ENCODE measurements around the gene RNFT1. TPM values are rescaled to one million over a fixed set of nuclear protein-coding genes. Genes with fewer than 3 reads are reported as not detected.
A peak's percentile ranks its signal among the peaks of the same experiment; 100 is the strongest.
"Not testable (repeated sequence)": the region's sequence is repeated elsewhere in the genome, so short reads cannot be mapped to it uniquely, and the experiment has no call there.

RNFT1 gene
- total RNA-seq, 1 donor from 2014 or later: 20.5 TPM

DNA sequence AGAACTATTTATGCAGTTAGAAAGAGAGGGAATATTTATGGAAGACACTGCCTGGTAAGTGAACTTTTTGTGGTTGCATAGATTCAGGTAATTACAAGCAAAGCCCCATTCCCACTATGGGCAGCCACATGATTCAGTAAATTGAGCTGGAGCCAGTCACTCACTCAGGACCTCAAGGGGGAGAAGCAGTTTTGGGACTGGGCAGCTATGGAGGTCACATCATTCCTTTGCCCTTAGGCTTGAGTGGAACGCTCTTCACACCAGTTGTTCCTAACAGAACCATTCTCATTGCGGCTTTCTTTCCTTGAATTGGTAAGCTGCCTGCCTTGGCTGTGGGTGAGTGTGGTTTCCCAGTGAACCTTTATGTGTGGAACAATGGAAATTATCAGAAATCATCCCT is 34.4 kb downstream of the RNFT1 start:
- H3K27me3 Mint-ChIP-seq (ENCODE audit: insufficient read depth, low read depth); H3K9me3 ChIP-seq (ENCODE audit: low read depth): not testable (repeated sequence)
- H3K36me3 Mint-ChIP-seq: peaks cover 25% of the 10 kb centered on the region

DNA sequence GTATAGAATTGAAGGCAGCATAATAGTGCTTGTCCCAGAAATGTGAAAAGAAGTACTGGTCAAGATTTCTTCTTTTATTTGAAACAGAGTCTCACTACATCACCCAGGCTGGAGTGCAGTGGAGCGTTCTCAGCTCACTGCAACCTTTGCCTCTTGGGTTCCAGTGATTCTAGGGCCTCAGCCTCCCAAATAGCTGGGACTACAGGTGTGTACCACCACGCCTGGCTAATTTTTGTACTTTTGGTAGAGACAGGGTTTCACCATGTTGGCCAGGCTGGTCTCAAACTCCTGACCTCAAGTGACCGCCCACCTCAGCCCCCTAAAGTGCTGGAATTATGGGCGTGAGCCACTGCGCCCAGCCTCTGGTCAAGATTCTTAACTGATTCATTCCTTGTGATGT is 43.9 kb downstream of the RNFT1 start:
- not testable (repeated sequence) for H3K27ac ChIP-seq; H3K27me3 Mint-ChIP-seq (ENCODE audit: insufficient read depth, low read depth); H3K4me2 ChIP-seq; H3K4me3 Mint-ChIP-seq; H3K4me1 ChIP-seq; H3K27me3 ChIP-seq; H3K4me3 ChIP-seq; H4K20me1 ChIP-seq (ENCODE audit: low read depth); H3K4me1 Mint-ChIP-seq; H3K36me3 ChIP-seq; H3K27ac Mint-ChIP-seq; H3F3A ChIP-seq (ENCODE audit: low read depth); H3K9me3 Mint-ChIP-seq; H3K9ac ChIP-seq; H3K79me2 ChIP-seq (ENCODE audit: low read depth); H2AFZ ChIP-seq (replicated peaks); H3K9me3 ChIP-seq (ENCODE audit: low read depth); DNase-seq (ENCODE audit: low spot score)
- H3K36me3 Mint-ChIP-seq: peaks cover 17% of the 10 kb centered on the region

More for the DNA sequence above, 34.4 kb downstream of the RNFT1 start:
- not testable (repeated sequence) for H3K4me2 ChIP-seq; DNase-seq (ENCODE audit: low spot score); H4K20me1 ChIP-seq (ENCODE audit: low read depth); H3K4me1 Mint-ChIP-seq; H3K4me3 ChIP-seq; H2AFZ ChIP-seq (replicated peaks); H3K4me3 Mint-ChIP-seq; H3K36me3 ChIP-seq; H3F3A ChIP-seq (ENCODE audit: low read depth); H3K27ac Mint-ChIP-seq; H3K79me2 ChIP-seq (ENCODE audit: low read depth); H3K27me3 ChIP-seq; H3K27ac ChIP-seq; H3K9me3 Mint-ChIP-seq; H3K9ac ChIP-seq; H3K4me1 ChIP-seq

GRCh38 chr17:59916446-59916845 is 48.1 kb downstream of the RNFT1 start:
- peaks cover 2% of the 10 kb centered on the region for H3K27me3 Mint-ChIP-seq (ENCODE audit: insufficient read depth, low read depth)
- H3K4me1 ChIP-seq: no peaks in the 10 kb centered on the region
- no peaks in the 10 kb centered on the region for H3K27me3 ChIP-seq
- no peak overlapping the region for H3K4me3 ChIP-seq
- TF ChIP-seq, protein P1, sequence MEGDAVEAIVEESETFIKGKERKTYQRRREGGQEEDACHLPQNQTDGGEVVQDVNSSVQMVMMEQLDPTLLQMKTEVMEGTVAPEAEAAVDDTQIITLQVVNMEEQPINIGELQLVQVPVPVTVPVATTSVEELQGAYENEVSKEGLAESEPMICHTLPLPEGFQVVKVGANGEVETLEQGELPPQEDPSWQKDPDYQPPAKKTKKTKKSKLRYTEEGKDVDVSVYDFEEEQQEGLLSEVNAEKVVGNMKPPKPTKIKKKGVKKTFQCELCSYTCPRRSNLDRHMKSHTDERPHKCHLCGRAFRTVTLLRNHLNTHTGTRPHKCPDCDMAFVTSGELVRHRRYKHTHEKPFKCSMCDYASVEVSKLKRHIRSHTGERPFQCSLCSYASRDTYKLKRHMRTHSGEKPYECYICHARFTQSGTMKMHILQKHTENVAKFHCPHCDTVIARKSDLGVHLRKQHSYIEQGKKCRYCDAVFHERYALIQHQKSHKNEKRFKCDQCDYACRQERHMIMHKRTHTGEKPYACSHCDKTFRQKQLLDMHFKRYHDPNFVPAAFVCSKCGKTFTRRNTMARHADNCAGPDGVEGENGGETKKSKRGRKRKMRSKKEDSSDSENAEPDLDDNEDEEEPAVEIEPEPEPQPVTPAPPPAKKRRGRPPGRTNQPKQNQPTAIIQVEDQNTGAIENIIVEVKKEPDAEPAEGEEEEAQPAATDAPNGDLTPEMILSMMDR (IDR thresholded peaks at IDR 0.05): no peak
- TF ChIP-seq EZH2phosphoT487 (IDR thresholded peaks at IDR 0.05) (no peak), EZH2 (IDR thresholded peaks at IDR 0.05) (no peak)
- H4K20me1 ChIP-seq (ENCODE audit: low read depth): no peaks in the 10 kb centered on the region
- H3K27ac Mint-ChIP-seq: no peak overlapping the region
- no peaks in the 10 kb centered on the region for H3K4me1 Mint-ChIP-seq
- H3K9ac ChIP-seq: peak overlapping the region; percentile 8
- DNase-seq (ENCODE audit: low spot score): no peak
- H3K79me2 ChIP-seq (ENCODE audit: low read depth): no peaks in the 10 kb centered on the region
- H3F3A ChIP-seq (ENCODE audit: low read depth): peaks cover 12% of the 10 kb centered on the region
- H3K4me3 Mint-ChIP-seq: no peak overlapping the region
- H3K9me3 ChIP-seq (ENCODE audit: low read depth): no peaks in the 10 kb centered on the region
- peaks cover 5% of the 10 kb centered on the region for H3K36me3 ChIP-seq
- H3K36me3 Mint-ChIP-seq: peaks cover 14% of the 10 kb centered on the region
- no peaks in the 10 kb centered on the region for H3K9me3 Mint-ChIP-seq
- no peak overlapping the region for H2AFZ ChIP-seq (replicated peaks)
- no peak overlapping the region for H3K27ac ChIP-seq
- no peak overlapping the region for H3K4me2 ChIP-seq

DNA sequence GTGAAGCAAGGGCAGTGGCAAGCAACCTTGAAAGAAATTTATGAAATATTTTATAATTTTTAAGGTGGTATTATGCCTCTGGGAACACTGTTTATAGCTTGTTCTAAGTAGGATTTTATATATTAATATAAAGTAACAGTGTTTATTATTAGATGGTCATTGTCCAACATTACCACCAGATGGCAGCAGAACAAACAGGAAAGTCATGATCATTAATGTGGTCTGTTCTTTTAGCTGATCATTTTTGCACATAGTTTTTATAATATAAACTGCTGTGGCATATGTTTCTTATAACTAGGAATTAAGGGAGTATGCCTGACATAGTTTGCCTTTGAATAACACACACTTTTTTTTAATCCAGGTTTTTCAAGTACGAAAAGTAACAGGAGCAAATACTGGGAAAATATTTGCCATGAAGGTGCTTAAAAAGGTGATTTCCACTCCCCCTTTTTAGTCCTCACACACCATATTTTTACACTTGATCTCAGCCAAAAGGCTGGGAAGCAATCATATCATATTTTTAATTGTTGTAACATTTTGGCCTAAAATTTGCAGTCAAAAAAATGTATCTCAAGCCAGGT is 50.2 kb downstream of the RNFT1 start:
- Histone ChIP-seq H3K36me3 (peaks cover 5% of the 10 kb centered on the region), H3K27me3 (no peaks in the 10 kb centered on the region), H3K4me3 (no peak overlapping the region), H3K4me1 (no peaks in the 10 kb centered on the region), H3K79me2 (ENCODE audit: low read depth) (no peaks in the 10 kb centered on the region), H3K27ac (no peak overlapping the region), H3K4me2 (no peak overlapping the region), H2AFZ (replicated peaks) (no peak overlapping the region), H3K9ac (no peak overlapping the region), H4K20me1 (ENCODE audit: low read depth) (no peaks in the 10 kb centered on the region), H3K9me3 (ENCODE audit: low read depth) (no peaks in the 10 kb centered on the region), H3F3A (ENCODE audit: low read depth) (peaks cover 12% of the 10 kb centered on the region)
- Mint-ChIP-seq H3K4me3 (no peak overlapping the region), H3K9me3 (no peaks in the 10 kb centered on the region), H3K4me1 (no peaks in the 10 kb centered on the region), H3K36me3 (peaks cover 13% of the 10 kb centered on the region), H3K27me3 (ENCODE audit: insufficient read depth, low read depth) (peaks cover 2% of the 10 kb centered on the region), H3K27ac (no peak overlapping the region)
- TF ChIP-seq EZH2 (IDR thresholded peaks at IDR 0.05): no peak
- TF ChIP-seq, protein P1 (IDR thresholded peaks at IDR 0.05): peak; percentile 74
- DNase-seq (ENCODE audit: low spot score): peak; percentile 52

All from neural progenitor cell (in vitro differentiated cells).